GM23338 (cell line): Measurements from ENCODE around the gene UNC5C. TPM values are rescaled to one million over a fixed set of nuclear protein-coding genes. Genes with fewer than 3 reads are reported as not detected.

Source experiments
- ATAC-seq: fragments of 200-7000 bp; cut with Tn5 transposase; 3 replicates; pipeline ENCODE4 v1.9.1; 2020
- DNase-seq: peaks from one replicate; pipeline ENCODE4 v3.0.0-alpha.2; 2015; ENCODE audit warnings: low spot score
- H2AFZ ChIP-seq: fragments of 200-600 bp; sonication (generic); 2 replicates; pipeline ENCODE4 v1.8.0; 2016; ENCODE audit warnings: antibody characterized with exemption, mild to moderate bottlenecking, moderate library complexity
- H3F3A ChIP-seq: fragments of 200-600 bp; sonication (generic); replicated peaks from 2 replicates; pipeline ENCODE4 v1.8.0; 2017; ENCODE audit warnings: antibody characterized with exemption, mixed run types, low read depth
- H3K27ac ChIP-seq: fragments of 200-600 bp; sonication (generic); 2 replicates; pipeline ENCODE4 v1.6.1; 2016; ENCODE audit warnings: low read depth
- H3K27me3 ChIP-seq: fragments of 200-600 bp; sonication (generic); 2 replicates; pipeline ENCODE4 v1.8.0; 2016; ENCODE audit warnings: mild to moderate bottlenecking, mixed run types, moderate library complexity; ENCODE audit not compliant: insufficient read depth
- H3K36me3 ChIP-seq: fragments of 200-600 bp; sonication (generic); 2 replicates; pipeline ENCODE4 v1.8.0; 2016; ENCODE audit warnings: mild to moderate bottlenecking; ENCODE audit not compliant: insufficient read depth
- H3K4me1 ChIP-seq: fragments of 200-600 bp; sonication (generic); 2 replicates; pipeline ENCODE4 v1.8.0; 2016; ENCODE audit warnings: mild to moderate bottlenecking, moderate library complexity; ENCODE audit not compliant: insufficient read depth
- H3K4me2 ChIP-seq: fragments of 200-600 bp; sonication (generic); 2 replicates; pipeline ENCODE4 v1.7.1; 2017; ENCODE audit warnings: mixed run types
- H3K4me3 ChIP-seq: fragments of 200-600 bp; sonication (generic); 2 replicates; pipeline ENCODE4 v1.6.1; 2016; ENCODE audit warnings: mixed run types
- H3K79me2 ChIP-seq: fragments of 200-600 bp; sonication (generic); replicated peaks from 2 replicates; pipeline ENCODE4 v1.8.0; 2017; ENCODE audit warnings: mild to moderate bottlenecking; ENCODE audit not compliant: insufficient read depth
- H3K9me2 ChIP-seq: fragments of 200-600 bp; sonication (generic); 2 replicates; pipeline ENCODE4 v1.8.0; 2017; ENCODE audit not compliant: insufficient read depth
- H4K20me1 ChIP-seq: fragments of 200-600 bp; sonication (generic); replicated peaks from 2 replicates; pipeline ENCODE4 v1.8.0; 2017; ENCODE audit warnings: mild to moderate bottlenecking; ENCODE audit not compliant: insufficient read depth
- H3K27ac Mint-ChIP-seq: 2 replicates; pipeline ENCODE4 v1.8.0; 2020; ENCODE audit warnings: inconsistent platforms, mild to moderate bottlenecking, moderate library complexity, mixed read lengths
- H3K27me3 Mint-ChIP-seq: 3 replicates; pipeline ENCODE4 v1.8.0; 2022; ENCODE audit warnings: low read depth, mild to moderate bottlenecking, moderate library complexity, mixed read lengths, inconsistent platforms; ENCODE audit not compliant: insufficient read depth, poor library complexity
- H3K36me3 Mint-ChIP-seq: 3 replicates; pipeline ENCODE4 v1.8.0; 2021; ENCODE audit warnings: low read depth, mild to moderate bottlenecking, inconsistent platforms, moderate library complexity, mixed read lengths
- H3K4me1 Mint-ChIP-seq: 3 replicates; pipeline ENCODE4 v1.8.0; 2020; ENCODE audit warnings: mild to moderate bottlenecking, inconsistent platforms, mixed read lengths
- H3K4me3 Mint-ChIP-seq: 3 replicates; pipeline ENCODE4 v1.8.0; 2021; ENCODE audit warnings: moderate library complexity, mild to moderate bottlenecking, inconsistent platforms, mixed read lengths
- H3K9me3 Mint-ChIP-seq: 3 replicates; pipeline ENCODE4 v1.8.0; 2020; ENCODE audit warnings: moderate library complexity, mild to moderate bottlenecking, inconsistent platforms, mixed read lengths
- CREB1 ChIP-seq: fragments of 250-450 bp; sonication (Bioruptor Pico); IDR thresholded peaks from 2 replicates; pipeline ENCODE4 v1.5.0; 2020; ENCODE audit warnings: low read depth, mild to moderate bottlenecking, moderate library complexity
- CTCF ChIP-seq, 2 experiments: fragments of 200-600 bp in 1 of 2; sonication (generic) in 1 of 2; conservative IDR thresholded peaks; 2 replicates each; pipeline versions ENCODE4 v1.5.1 to v1.6.1; 2016 to 2017; ENCODE audit warnings: antibody characterized with exemption in 2 of 2, low read depth in 2 of 2, mild to moderate bottlenecking in 2 of 2, moderate library complexity in 1 of 2
- EZH2 ChIP-seq: fragments of 200-600 bp; sonication (generic); IDR thresholded peaks from one replicate; pipeline ENCODE4 v1.8.0; 2017; ENCODE audit warnings: antibody characterized with exemption, mild to moderate bottlenecking, low read depth; ENCODE audit not compliant: unreplicated experiment
- JUNB ChIP-seq: IDR thresholded peaks from one replicate; pipeline ENCODE4 v1.6.1; 2016; ENCODE audit warnings: antibody characterized with exemption; ENCODE audit not compliant: unreplicated experiment
- NANOG ChIP-seq: IDR thresholded peaks from 2 replicates; pipeline ENCODE4 v1.6.1; 2016; ENCODE audit warnings: antibody characterized with exemption, borderline replicate concordance
- POLR2AphosphoS5 ChIP-seq: IDR thresholded peaks from 2 replicates; pipeline ENCODE4 v1.6.1; 2016; ENCODE audit warnings: antibody characterized with exemption, low read depth
- REST ChIP-seq: IDR thresholded peaks from one replicate; pipeline ENCODE4 v1.6.1; 2018; ENCODE audit warnings: antibody characterized with exemption; ENCODE audit not compliant: unreplicated experiment
- STAT1 ChIP-seq: IDR thresholded peaks from one replicate; pipeline ENCODE4 v1.6.1; 2016; ENCODE audit warnings: antibody characterized with exemption; ENCODE audit not compliant: unreplicated experiment
- ZNF114 ChIP-seq: fragments of 250-450 bp; sonication (Bioruptor Pico); IDR thresholded peaks from 2 replicates; pipeline ENCODE4 v1.5.0; 2020; ENCODE audit warnings: mild to moderate bottlenecking, moderate library complexity
- ZNF331 ChIP-seq: fragments of 250-450 bp; sonication (Bioruptor Pico); IDR thresholded peaks from 2 replicates; pipeline ENCODE4 v1.5.0; 2020; ENCODE audit warnings: low read depth, mild to moderate bottlenecking, moderate library complexity
- ZNF462 ChIP-seq: fragments of 250-450 bp; sonication (Bioruptor Pico); IDR thresholded peaks from 2 replicates; pipeline ENCODE4 v1.5.0; 2020; ENCODE audit warnings: mild to moderate bottlenecking, moderate library complexity
- polyA plus RNA-seq: library from polyadenylated mRNA; unstranded; fragments of >200 nt; fragmentation: Nextera tagmentation; extraction: Ambion mirVana; gene quantifications from 2 replicates; pipeline ENCODE4 v1.2.1, GENCODE V29; 2016
- total RNA-seq: library from RNA; depleted of rRNA; stranded (reverse); fragments of >200 nt; shearing (Covaris generic); gene quantifications from 2 replicates; pipeline ENCODE4 v1.2.3, GENCODE V29; 2014

UNC5C gene
- total and polyA plus RNA-seq, 2 experiments from 2014 or later, result 0.08 to 0.21 TPM

- no peak for TF ChIP-seq CTCF (conservative IDR thresholded peaks at IDR 0.05; ENCODE audit: low read depth in 2 of 2)
- no peak for TF ChIP-seq STAT1
- TF ChIP-seq EZH2, result no peak
- TF ChIP-seq ZNF331, result no peak
- TF ChIP-seq POLR2AphosphoS5, result no peak
- no peak for TF ChIP-seq REST
- H3K4me3 Mint-ChIP-seq, result no peak overlapping the region
- Histone ChIP-seq H3K36me3 (no peaks in the 10 kb centered on the region), H3F3A (no peaks in the 10 kb centered on the region), H3K4me2 (no peak overlapping the region), H3K27me3 (no peaks in the 10 kb centered on the region), H3K4me3 (no peak overlapping the region), H3K4me1 (no peaks in the 10 kb centered on the region; the same call in 1 of the 2 replicates), H2AFZ (no peak overlapping the region), H4K20me1 (no peaks in the 10 kb centered on the region), H3K9me2 (0 out of 2 replicates have a peak, but pooled peaks cover 13% of the 10 kb centered on the region), H3K27ac (no peak overlapping the region), H3K79me2 (no peaks in the 10 kb centered on the region)
- peaks cover 2% of the 10 kb centered on the region; the same call in 1 of the 3 replicates for H3K4me1 Mint-ChIP-seq
- H3K9me3 Mint-ChIP-seq, result no peaks in the 10 kb centered on the region
- ATAC-seq (no peak), DNase-seq (no peak)
- H3K36me3 Mint-ChIP-seq, result no peaks in the 10 kb centered on the region
- H3K27ac Mint-ChIP-seq, result no peak overlapping the region
- H3K27me3 Mint-ChIP-seq, result peaks cover 4% of the 10 kb centered on the region
These were observed 117.1 kb downstream of the UNC5C start for GRCh38 chr4:95431678-95432077.

- Mint-ChIP-seq H3K4me1 (peaks cover 2% of the 10 kb centered on the region; the same call in 1 of the 3 replicates), H3K36me3 (no peaks in the 10 kb centered on the region), H3K27me3 (peaks cover 4% of the 10 kb centered on the region), H3K27ac (no peak overlapping the region), H3K9me3 (no peaks in the 10 kb centered on the region), H3K4me3 (no peak overlapping the region)
- Histone ChIP-seq H3K4me2 (no peak overlapping the region), H3K79me2 (no peaks in the 10 kb centered on the region), H3K4me3 (no peak overlapping the region), H3K36me3 (no peaks in the 10 kb centered on the region), H3K4me1 (no peaks in the 10 kb centered on the region; the same call in 1 of the 2 replicates), H3K27ac (no peak overlapping the region), H3K27me3 (no peaks in the 10 kb centered on the region), H4K20me1 (no peaks in the 10 kb centered on the region), H3F3A (no peaks in the 10 kb centered on the region), H2AFZ (no peak overlapping the region), H3K9me2 (0 out of 2 replicates have a peak, but pooled peaks cover 17% of the 10 kb centered on the region)
- DNase-seq (no peak), ATAC-seq (no peak)
- no peak for TF ChIP-seq STAT1
- no peak for TF ChIP-seq POLR2AphosphoS5
- TF ChIP-seq JUNB, result no peak
- TF ChIP-seq CREB1 (CRISPR knock-in tag), result no peak
- no peak for TF ChIP-seq ZNF462 (CRISPR knock-in tag)
- TF ChIP-seq ZNF331, result no peak
- no peak for TF ChIP-seq ZNF114 (CRISPR knock-in tag)
- TF ChIP-seq NANOG, result no peak
These were observed 119.4 kb downstream of the UNC5C start for GRCh38 chr4:95429416-95429815.
